NB4 (cell line): Measurements from ENCODE around the gene NAAA.

ENCODE experiments used
- DNase-seq: peaks from one replicate; pipeline ENCODE4 v3.0.0; 2010; ENCODE audit warnings: low read depth
- H3K4me3 ChIP-seq: one replicate; pipeline ENCODE4 v1.5.1; 2011; ENCODE audit warnings: mild to moderate bottlenecking, low read depth, low read length, moderate library complexity
- CTCF ChIP-seq: IDR thresholded peaks from one replicate; pipeline ENCODE4 v1.5.1; 2012; ENCODE audit warnings: low read depth, low read length
- MYC ChIP-seq: IDR thresholded peaks from 2 replicates; pipeline ENCODE4 v1.6.1; 2011; ENCODE audit warnings: low read depth, low read length
- POLR2A ChIP-seq: IDR thresholded peaks from 2 replicates; pipeline ENCODE4 v1.6.1; 2011; ENCODE audit warnings: mild to moderate bottlenecking; ENCODE audit not compliant: insufficient read length; ENCODE audit errors: extremely low read depth
- TF ChIP-seq, protein P1 (sequence below): IDR thresholded peaks from 2 replicates; pipeline ENCODE4 v1.6.1; 2011; ENCODE audit warnings: low read depth, low read length

The NAAA gene

DNA sequence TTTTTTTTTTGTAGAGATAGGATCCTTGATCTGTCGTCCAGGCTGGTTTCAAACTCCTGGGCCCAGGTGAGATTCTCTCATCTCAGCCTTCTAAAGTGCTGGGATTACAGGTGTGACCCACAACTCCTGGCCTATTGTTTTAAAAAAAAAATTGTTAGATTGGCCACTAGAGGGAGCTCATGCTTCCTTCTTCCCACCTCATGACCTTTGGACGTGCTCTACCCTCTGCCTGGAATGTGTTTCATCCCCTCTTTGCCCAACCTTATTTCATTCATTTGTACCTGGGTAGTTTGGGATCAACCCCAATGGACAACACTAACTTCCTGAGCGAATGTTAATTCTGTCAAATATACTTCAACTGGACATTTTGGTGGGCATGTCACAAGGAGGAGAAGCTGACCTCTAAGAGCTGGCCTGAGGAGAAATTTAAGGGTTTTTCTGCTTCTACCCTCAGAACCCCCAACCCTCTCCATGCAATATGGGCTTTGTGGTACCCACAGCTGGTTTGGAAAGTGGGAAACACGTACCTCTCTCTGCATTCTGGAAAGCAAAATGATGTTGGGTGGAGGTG, 45.0 kb downstream of the NAAA start:
- peak; percentile 56 for DNase-seq
- H3K4me3 ChIP-seq = no peak overlapping the region

GRCh38 chr4:75892508-75892907, 48.3 kb downstream of the NAAA start:
- no peak overlapping the region for H3K4me3 ChIP-seq
- no peak for DNase-seq
- TF ChIP-seq CTCF (peak; percentile 20), POLR2A (no peak)
- TF ChIP-seq, protein P1, sequence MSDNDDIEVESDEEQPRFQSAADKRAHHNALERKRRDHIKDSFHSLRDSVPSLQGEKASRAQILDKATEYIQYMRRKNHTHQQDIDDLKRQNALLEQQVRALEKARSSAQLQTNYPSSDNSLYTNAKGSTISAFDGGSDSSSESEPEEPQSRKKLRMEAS = no peak

More for the DNA sequence above, 45.0 kb downstream of the NAAA start:
- TF ChIP-seq MYC = no peak
- peak; percentile 39 for TF ChIP-seq CTCF
- TF ChIP-seq, protein P1 = no peak
- no peak for TF ChIP-seq POLR2A

DNA sequence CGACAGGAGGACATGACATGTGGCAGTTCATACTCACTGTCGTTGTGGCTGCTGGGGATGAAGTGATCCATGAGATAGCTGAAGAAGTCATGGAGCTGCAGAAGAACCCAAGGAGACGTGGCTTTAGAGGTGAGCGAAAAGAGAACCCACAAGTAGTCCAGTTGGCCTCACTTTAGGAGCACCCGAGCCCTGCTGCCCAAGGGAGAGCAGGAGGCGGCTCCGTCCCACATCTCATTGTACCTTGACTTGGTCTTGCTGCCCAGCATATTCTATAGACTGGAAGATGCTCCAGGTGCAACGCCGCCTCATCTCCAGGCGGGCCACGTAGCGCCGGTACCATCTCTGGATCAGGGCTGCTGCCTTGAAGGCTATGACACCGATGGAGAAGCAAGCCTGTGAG, 49.2 kb downstream of the NAAA start:
- no peak for TF ChIP-seq MYC
- TF ChIP-seq POLR2A = no peak
- TF ChIP-seq CTCF = no peak
- TF ChIP-seq, protein P1 = no peak
- DNase-seq = no peak
- H3K4me3 ChIP-seq = no peak overlapping the region

DNA sequence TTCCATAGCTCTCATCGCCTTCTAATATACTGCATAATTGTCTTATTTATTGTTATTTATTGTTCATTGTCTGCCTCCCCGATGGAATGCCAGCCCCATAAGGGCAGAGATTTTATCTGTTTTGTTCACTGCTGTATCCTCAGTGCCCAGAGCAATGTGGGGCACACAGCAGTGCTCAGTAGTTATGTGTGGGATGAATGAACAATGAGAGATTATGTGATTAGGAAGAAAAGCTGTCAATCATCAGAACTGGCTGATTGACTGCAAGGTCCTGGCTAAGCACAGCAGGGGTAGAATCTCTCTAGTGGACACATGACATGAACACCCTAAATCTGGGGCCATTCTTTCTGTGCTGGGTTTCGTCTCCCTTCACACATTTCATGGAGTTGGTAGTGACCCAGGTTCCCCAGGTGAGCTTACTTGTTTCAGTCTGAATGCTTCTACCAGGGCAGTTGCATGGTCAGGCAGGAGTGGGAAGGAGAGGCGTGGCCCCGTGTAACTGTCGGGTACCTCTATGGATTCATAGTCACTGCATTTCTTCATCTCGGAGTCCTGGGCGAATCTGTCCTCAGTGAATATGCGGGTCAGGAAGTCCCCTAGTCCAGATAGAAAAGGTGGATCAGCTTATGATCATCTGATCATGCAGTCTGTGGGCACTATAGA, 51.1 kb downstream of the NAAA start:
- no peak for DNase-seq
- H3K4me3 ChIP-seq = no peak overlapping the region
- TF ChIP-seq MYC (no peak), POLR2A (no peak), CTCF (no peak)
- TF ChIP-seq, protein P1 = no peak

GRCh38 chr4:75886104-75886503, 54.7 kb downstream of the NAAA start:
- DNase-seq = no peak
- TF ChIP-seq CTCF (no peak), MYC (no peak), POLR2A (no peak)
- TF ChIP-seq, protein P1 = no peak
- no peak overlapping the region for H3K4me3 ChIP-seq
